Measurements from ENCODE around the gene MIEF2. TPM values are rescaled to one million over a fixed set of nuclear protein-coding genes. Genes with fewer than 3 reads are reported as not detected.
"Not testable (repeated sequence)": the region's sequence is repeated elsewhere in the genome, so short reads cannot be mapped to it uniquely, and the experiment has no call there.

MIEF2 gene
- polyA plus RNA-seq, 3 donors = 3.5 to 6.1 (median 4.9) TPM

DNA sequence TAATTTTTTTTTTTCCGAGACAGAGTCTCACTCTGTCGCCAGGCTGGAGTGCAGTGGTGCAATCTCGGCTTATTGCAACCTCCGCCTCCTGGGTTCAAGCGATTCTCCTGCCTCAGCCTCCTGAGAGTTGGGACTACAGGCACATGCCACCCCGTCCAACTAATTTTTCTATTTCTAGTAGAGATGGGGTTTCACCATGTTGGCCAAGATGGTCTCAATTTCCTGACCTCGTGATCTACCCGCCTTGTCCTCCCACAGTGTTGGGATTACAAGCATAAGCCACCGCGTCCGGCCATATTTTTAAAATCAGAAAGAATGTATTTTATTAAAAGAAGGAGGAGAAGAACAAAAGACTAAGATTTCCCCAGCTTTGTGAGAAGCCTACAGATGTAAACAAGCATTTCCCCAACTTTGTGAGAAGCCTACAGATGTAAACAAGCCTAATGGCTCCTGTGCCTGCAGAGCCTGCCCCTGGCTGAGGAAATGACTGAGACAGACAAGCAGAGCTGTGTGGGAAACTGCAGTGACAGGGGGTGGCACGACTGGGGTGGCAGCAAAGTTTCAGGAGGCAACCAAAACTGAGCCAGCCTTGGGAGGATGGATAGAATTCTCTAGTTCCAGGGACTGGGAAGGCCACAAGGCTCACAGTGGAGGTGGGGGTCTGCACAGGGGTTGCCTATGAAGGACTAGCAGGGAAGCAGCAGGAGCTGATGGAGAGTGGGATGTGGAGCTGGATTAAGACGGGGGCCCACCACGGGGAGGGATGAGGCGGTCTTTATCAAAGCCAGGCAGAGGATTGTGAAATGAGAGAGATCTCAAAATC lies 31.5 kb downstream of the MIEF2 start:
- Histone ChIP-seq H3K4me1 (ENCODE audit: control insufficient read depth in 1 of 2, insufficient read depth in 2 of 2, low read length in 2 of 2) (peaks cover 9 to 13% of the 10 kb centered on the region in 2 donors), H3K9ac (ENCODE audit: insufficient read depth, low read length, poor library complexity, severe bottlenecking) (no peak overlapping the region), H4K20me1 (ENCODE audit: insufficient read depth, low read length) (no peaks in the 10 kb centered on the region), H3K9me3 (replicated peaks in 1 of 2; ENCODE audit: control insufficient read depth in 1 of 2, insufficient read depth in 1 of 2, low read length in 2 of 2) (no peaks in the 10 kb centered on the region), H3K4me3 (replicated peaks in 1 of 3; ENCODE audit: low read depth in 2 of 3, low read length in 3 of 3) (no peak overlapping the region), H2AFZ (ENCODE audit: insufficient read depth, low read depth, low read length, poor library complexity, severe bottlenecking) (no peak overlapping the region), H3K4me2 (replicated peaks; ENCODE audit: extremely low read depth, low read length, poor library complexity, severe bottlenecking) (no peak overlapping the region), H3K27me3 (ENCODE audit: control insufficient read depth in 2 of 2, insufficient read depth in 2 of 2, low read length in 2 of 2) (no peaks in the 10 kb centered on the region), H3K27ac (ENCODE audit: low read depth in 1 of 2, low read length in 2 of 2) (peak overlapping the region in 1 of 2 donors; percentile 37), H3K79me2 (ENCODE audit: insufficient read depth, low read length) (peaks cover 20% of the 10 kb centered on the region), H3K36me3 (replicated peaks in 1 of 2; ENCODE audit: control insufficient read depth in 1 of 2, insufficient read depth in 2 of 2, low read length in 2 of 2) (peaks cover 64 to 83% of the 10 kb centered on the region in 2 donors)
- Mint-ChIP-seq H3K27ac (peak overlapping the region in 6 of 7 donors; percentile 37 to 88 (median 60)), H3K36me3 (peaks cover 69 to 88% of the 10 kb centered on the region in 2 donors), H3K27me3 (ENCODE audit: low read depth in 3 of 3) (no peaks in the 10 kb centered on the region), H3K9me3 (no peaks in the 10 kb centered on the region), H3K4me1 (peaks cover 12% of the 10 kb centered on the region), H3K4me3 (no peak overlapping the region)
- TF ChIP-seq, protein P1, sequence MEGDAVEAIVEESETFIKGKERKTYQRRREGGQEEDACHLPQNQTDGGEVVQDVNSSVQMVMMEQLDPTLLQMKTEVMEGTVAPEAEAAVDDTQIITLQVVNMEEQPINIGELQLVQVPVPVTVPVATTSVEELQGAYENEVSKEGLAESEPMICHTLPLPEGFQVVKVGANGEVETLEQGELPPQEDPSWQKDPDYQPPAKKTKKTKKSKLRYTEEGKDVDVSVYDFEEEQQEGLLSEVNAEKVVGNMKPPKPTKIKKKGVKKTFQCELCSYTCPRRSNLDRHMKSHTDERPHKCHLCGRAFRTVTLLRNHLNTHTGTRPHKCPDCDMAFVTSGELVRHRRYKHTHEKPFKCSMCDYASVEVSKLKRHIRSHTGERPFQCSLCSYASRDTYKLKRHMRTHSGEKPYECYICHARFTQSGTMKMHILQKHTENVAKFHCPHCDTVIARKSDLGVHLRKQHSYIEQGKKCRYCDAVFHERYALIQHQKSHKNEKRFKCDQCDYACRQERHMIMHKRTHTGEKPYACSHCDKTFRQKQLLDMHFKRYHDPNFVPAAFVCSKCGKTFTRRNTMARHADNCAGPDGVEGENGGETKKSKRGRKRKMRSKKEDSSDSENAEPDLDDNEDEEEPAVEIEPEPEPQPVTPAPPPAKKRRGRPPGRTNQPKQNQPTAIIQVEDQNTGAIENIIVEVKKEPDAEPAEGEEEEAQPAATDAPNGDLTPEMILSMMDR (IDR thresholded peaks at IDR 0.05) = no peak
- no peak for DNase-seq
- intact Hi-C loops (cut with micrococcal nuclease) = no loop called here
- WGBS (ENCODE audit: insufficient coverage) = 81% methylated on average over 2 of the region's 15 CpGs

GRCh38 chr17:18298061-18298460 lies 37.6 kb downstream of the MIEF2 start:
- intact Hi-C loops (cut with micrococcal nuclease) = loop anchor here in 1 of 2 donors (5.0 kb wide), 1 partner anchor 41 kb away; the partner anchor contains the start of gene FLII
- Histone ChIP-seq H3K36me3 (replicated peaks in 1 of 2; ENCODE audit: control insufficient read depth in 1 of 2, insufficient read depth in 2 of 2, low read length in 2 of 2) (peaks cover 21 to 48% of the 10 kb centered on the region in 2 donors), H3K79me2 (ENCODE audit: insufficient read depth, low read length) (peaks cover 36% of the 10 kb centered on the region), H3K4me1 (ENCODE audit: control insufficient read depth in 1 of 2, insufficient read depth in 2 of 2, low read length in 2 of 2) (peaks cover 54 to 66% of the 10 kb centered on the region in 2 donors)
- not testable (repeated sequence) for H3K27ac ChIP-seq (ENCODE audit: low read depth in 1 of 2, low read length in 2 of 2); H3K4me2 ChIP-seq (replicated peaks; ENCODE audit: extremely low read depth, low read length, poor library complexity, severe bottlenecking); DNase-seq; H3K4me3 ChIP-seq (replicated peaks in 1 of 3; ENCODE audit: low read depth in 2 of 3, low read length in 3 of 3); H2AFZ ChIP-seq (ENCODE audit: insufficient read depth, low read depth, low read length, poor library complexity, severe bottlenecking); H3K9ac ChIP-seq (ENCODE audit: insufficient read depth, low read length, poor library complexity, severe bottlenecking); H3K27me3 Mint-ChIP-seq (ENCODE audit: low read depth in 3 of 3); H3K27me3 ChIP-seq (ENCODE audit: control insufficient read depth in 2 of 2, insufficient read depth in 2 of 2, low read length in 2 of 2); H3K4me3 Mint-ChIP-seq; H3K9me3 Mint-ChIP-seq; H4K20me1 ChIP-seq (ENCODE audit: insufficient read depth, low read length); H3K9me3 ChIP-seq (replicated peaks in 1 of 2; ENCODE audit: control insufficient read depth in 1 of 2, insufficient read depth in 1 of 2, low read length in 2 of 2)
- WGBS (ENCODE audit: insufficient coverage) = 100% methylated on average over 1 of the region's 30 CpGs
- H3K4me1 Mint-ChIP-seq = peaks cover 60% of the 10 kb centered on the region
- peaks cover 37 to 61% of the 10 kb centered on the region in 2 donors for H3K36me3 Mint-ChIP-seq
- H3K27ac Mint-ChIP-seq = peak overlapping the region; percentile 62 to 97 (median 90)
